Inferior parietal cortex (tissue), 1 donor: ENCODE results near the gene NHEJ1.
A peak's percentile ranks its signal among the peaks of the same experiment; 100 is the strongest.
"Not testable (repeated sequence)": the region's sequence is repeated elsewhere in the genome, so short reads cannot be mapped to it uniquely, and the experiment has no call there.

Experiments used
- DNase-seq: peaks from one replicate; pipeline ENCODE4 v3.0.0-alpha.2; 2016; ENCODE audit errors: extremely low spot score

NHEJ1 gene, protein sequence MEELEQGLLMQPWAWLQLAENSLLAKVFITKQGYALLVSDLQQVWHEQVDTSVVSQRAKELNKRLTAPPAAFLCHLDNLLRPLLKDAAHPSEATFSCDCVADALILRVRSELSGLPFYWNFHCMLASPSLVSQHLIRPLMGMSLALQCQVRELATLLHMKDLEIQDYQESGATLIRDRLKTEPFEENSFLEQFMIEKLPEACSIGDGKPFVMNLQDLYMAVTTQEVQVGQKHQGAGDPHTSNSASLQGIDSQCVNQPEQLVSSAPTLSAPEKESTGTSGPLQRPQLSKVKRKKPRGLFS

GRCh38 chr2:219160186-219161017 lies at the start of gene NHEJ1:
Gene NHEJ1, minus strand, starts transcription at chr2:219160815. Its CDS starts 2,453 bp downstream, at chr2:219158362.
- DNase-seq: peak; percentile 92

DNA sequence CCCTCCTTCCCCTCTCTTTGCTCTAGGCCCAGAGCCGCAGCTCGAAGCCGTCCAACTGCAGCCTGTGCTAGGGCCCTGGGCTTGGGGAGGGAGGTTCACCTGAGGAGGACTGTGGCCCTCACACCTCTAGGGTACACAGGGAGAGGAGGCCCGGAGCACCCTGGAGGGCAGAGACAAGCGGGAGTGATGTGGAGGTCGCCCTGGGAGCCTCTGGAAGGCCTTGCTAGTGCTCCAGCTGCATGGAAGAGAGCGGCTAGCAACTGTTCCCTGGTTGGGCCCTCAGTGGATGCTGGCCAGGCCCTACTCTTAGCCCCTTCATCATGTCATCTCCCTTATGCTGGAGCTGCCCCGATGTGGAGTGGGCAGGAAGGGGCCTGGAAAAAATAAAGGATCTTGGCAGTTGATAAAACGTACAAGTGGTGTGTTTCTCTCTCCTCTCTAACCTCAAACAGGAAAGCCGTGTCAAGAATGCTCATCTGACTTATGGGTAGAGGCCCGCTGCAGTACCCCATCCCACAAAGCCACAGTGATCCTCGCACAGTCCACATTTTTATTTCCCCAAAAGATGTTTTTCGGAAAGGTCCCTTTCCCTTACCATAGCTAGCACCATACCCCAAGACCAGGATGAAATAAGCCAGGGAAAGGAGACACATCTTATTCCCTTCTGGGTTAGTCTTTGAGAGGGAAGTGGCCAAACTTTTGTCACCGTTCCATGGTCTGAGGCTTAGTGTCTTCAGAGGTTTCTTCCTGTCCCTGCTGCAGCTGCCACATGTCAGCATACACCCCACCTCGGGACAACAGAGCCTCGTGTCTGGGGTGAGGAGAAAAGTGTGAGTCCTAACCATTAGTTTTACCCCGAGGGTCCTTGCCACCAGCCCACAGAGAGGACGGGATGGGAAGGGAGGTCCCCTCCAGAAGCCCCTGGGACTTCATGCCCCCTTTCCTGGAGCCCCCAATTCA lies 48.9 kb upstream of the NHEJ1 start:
- no peak for DNase-seq

GRCh38 chr2:219207884-219208740 lies 47.5 kb upstream of the NHEJ1 start:
- no peak for DNase-seq

DNA sequence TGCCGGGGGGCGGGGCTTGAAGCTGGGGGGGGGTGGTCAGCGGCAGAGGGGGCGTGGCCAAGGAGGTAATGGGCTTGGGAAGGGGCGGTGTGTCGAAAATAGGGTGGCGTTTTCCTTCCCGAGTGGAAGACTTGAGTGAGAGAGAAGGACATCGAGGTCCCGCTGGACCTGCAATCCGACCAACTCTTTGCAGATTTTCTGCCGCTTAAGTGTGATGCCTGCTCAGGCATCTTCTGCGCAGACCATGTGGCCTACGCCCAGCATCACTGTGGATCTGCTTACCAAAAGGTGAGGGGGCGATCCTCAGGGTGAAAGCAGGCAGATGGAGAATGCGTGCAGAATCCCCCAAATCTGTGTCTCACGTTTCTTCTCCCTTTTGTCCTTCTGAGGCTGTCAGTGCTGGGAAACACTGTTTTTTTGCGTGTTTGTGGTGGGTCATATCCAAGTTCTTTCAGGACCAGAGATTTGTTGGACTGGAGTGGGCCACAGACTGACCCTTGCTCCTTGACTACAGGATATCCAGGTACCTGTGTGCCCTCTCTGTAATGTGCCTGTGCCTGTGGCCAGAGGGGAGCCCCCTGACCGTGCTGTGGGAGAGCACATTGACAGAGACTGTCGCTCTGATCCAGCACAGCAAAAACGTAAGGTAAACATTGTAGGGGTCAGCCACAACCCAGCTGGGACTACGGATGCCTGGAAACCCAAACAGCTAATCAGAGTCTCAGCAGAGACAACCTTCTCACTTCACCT lies 46.7 kb upstream of the NHEJ1 start:
- DNase-seq: peak; percentile 43

GRCh38 chr2:219206328-219207133 lies 45.9 kb upstream of the NHEJ1 start, which contains the start of gene ZFAND2B:
Gene ZFAND2B, plus strand, starts transcription at chr2:219206782. Its CDS starts 206 bp downstream, at chr2:219206988.
- peak; percentile 94 for DNase-seq

DNA sequence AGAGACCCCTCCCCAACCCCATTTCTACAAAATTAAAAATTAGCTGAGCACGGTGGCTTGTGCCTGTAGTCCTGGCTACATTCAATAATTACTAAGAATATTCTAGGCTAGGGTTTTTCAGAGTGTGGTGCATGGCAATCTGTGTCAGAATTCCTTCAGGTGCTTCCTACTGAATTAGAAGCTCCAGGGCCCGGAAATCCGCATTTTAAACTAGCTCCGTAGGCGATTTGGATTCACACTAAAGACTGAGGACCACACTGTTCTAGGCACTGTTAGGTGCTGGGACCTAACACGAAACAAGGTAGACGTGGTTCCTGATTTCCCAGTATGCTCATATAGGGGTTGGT lies 45.3 kb upstream of the NHEJ1 start:
- DNase-seq: no peak

DNA sequence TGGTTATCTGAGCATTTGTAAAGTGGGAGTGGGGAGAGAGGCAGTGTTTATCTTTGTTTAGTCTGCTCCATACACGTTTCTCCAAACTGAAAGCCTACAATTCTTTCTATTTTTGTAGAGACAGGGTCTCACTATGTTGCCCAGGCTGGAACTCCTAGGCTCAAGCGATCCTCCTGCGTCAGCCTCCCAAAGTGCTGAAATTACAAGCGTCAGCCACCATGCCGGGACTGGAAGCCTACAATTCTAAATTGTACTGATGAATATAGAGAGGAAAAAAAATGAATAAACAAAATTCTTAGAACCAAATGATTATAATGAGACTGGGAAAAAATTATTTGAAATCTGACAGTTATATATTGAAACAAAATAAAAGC lies 44.5 kb upstream of the NHEJ1 start:
- DNase-seq: no peak

DNA sequence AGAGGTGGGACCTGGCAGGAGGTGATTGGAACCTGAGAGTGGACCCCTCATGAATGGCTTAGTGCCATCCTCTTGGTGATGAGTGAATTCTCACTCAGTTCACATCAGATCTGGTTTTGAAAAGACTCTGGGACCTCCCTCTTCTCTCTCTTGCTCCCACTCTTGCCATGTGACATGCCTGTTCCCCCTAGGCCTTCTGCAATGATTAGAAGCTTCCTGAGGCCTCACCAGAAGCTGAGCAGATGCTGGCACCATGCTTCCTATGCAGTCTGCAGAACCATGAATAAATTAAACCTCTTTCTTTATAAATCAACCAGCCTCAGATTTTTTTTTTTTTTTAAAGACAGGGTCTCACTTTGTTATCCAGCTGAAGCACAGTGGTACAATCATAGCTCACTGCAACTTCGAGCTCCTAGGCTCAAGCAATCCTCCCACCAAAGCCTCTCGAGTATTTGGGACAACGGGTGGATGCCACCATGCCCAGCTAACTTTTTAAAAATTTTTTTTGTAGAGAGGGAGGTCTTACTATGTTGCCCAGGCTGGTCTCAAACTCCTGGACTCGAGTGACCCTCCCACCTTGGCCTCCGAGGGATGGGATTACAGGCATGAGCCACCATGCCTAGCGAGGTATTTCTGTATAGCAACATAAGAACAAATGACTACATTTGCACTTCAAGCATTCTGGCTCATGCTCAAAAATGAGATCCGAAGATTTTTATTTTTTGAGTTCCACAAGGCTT lies 44.0 kb upstream of the NHEJ1 start:
- no peak for DNase-seq

- not testable (repeated sequence) for DNase-seq
Observed at GRCh38 chr2:219201331-219201730, 40.7 kb upstream of the NHEJ1 start.

GRCh38 chr2:219200502-219201326 lies 40.1 kb upstream of the NHEJ1 start:
- not testable (repeated sequence) for DNase-seq

DNA sequence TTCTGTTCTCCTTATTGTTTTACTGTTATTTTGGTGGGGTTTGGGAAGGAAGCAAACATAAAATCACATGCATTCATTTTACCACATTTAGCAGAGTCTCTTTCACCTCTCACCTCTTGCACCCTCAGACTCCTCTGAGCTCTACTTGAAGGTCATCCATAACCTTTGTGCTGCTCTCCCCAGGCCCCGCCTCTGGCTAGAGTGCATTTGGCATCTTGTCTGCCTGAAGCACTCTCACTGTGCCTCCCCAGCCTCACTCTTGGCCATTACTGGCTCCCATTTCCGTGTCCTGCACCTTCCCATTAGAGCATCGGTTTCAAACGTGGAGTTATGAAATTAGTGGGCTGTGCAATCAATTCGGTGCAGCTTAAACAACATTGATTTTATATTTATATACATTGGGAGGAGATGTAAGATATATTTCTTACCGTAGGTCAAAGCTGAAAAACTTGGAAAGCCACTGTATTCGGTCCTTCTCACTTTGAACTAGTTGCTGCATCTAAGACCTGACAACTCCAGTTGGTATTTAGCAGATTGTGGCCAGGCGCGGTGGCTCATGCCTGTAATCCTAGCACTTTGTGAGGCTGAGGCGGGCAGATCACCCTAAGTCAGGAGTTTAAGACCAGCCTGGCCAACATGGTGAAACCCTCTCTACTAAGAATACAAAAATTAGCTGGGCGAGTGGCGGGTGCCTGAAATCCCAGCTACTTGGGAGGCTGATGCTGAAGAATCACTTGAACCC lies 39.0 kb upstream of the NHEJ1 start:
- no peak for DNase-seq

DNA sequence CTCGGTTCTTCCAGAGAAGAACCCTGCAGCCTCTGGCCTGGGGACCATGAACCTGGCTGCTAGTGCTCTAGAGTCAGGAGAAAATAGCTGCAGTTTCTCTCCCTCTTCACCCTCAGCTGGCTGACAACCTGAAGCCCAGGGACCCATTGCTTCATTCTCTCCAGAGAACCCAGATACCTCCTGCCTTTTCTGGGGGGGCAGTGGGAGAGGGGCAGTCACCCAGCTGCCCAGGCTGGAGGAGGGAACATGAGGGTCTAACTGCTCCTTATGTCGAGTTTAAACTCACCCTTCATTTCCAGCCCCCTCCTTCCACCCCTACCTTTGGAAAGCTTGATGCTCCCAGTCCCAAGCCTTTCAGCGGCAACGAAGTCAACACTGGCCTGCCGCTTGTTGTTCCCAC lies 38.4 kb upstream of the NHEJ1 start:
- no peak for DNase-seq

DNA sequence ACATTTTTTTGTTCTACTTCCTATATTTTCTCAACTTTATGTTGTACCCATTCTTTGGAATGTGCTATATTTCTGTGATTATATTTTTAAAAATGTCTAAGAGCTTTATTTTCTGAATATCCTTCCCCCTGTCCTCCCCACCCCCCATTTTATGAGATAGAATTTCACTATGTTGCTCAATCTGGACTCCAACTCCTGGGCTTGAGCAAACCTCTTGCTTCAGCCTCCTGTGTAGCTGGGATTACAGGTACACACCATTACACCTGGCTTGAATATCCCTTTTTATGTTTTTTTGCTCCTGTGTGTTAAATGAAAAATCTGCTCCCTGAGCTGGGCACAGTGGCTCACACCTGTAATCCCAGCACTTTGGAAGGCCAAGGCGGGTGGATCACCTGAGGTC lies 36.8 kb upstream of the NHEJ1 start:
- no peak for DNase-seq

DNA sequence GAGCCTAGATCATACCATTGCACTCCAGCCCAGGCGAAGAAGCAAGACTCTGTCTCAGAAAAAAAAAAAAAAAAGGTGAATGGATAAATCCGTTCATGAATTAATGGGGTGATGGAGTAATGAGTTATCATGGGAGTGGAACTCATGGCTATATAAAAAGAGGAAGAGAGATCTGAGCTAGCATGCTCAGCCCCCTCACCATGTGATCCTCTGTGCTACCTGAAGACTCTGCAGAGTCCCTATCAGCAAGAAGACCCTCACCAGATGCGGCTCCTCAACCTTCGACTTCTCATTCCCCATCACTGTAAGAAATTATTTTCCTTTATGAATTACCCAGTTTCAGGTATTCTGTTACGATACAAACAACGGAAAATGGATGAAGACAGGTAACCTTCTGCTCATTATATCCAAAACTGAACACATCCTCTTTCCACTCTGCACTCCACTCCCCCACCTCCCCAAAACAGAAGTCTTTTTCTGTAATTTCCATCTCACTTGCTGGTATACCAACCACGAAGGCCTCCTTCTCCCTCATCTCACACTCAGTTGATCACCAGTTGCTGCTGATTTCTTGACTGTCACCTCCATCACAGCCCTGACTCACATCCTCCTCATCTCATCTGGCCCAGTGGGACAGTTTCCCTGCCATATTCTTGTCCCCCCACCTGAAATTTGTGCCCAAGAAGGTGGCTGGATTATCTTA lies 26.3 kb upstream of the NHEJ1 start:
- DNase-seq: no peak

- no peak for DNase-seq
Observed at GRCh38 chr2:219184121-219184520, 23.5 kb upstream of the NHEJ1 start.

- DNase-seq: no peak
Observed at GRCh38 chr2:219183151-219183772, 22.6 kb upstream of the NHEJ1 start.
